ENCODE data around the gene SFXN5.

SFXN5 gene

DNA sequence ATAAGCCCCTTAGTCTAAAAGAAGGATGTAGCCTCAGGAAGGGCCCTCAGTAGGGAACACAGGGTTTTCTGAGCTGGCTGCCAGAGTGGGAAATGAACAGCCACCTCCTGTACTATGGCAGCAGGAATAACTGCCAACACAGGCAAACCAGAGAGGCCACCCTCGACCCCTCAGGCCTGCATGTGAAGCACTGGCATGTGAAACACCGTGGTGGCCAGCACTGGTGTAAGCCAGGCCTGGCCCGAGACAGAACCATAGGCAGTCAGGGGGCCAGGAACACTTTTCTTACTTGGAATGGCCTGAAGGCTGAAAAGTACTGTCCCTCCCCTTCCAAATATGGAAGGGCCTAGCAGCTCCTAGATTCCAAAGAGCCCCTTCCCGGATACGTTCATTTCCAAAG is 28.2 kb downstream of the SFXN5 start:
- no peak for DNase-seq

DNA sequence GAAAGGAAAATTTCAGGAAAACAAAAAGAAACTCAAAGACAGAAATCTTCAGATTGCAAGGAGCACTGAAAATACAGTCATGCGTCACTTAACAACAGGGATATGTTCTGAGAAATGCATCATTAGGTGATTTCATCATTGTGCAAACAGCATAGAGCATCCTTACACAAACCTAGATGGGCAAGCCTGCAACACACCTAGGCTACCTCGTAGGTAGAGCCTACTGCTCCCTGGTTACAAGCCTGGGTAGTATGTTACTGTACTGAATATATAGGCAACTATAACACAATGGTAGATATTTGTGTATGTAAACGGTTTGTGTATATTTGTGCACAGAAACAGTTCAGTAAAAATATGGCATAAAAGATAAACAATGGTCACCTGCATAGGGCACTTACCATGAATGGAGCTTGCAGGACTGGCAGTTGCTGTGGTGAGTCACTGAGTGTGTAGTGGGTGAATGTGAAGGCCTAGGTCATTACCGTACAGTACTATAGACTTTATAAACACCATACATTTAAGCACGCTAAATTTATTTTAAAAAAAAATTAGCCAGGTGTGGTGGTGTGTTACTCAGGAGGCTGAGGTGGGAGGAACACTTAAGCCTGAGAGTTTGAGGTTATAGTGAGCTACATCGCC is 33.4 kb downstream of the SFXN5 start:
- no peak for DNase-seq

DNA sequence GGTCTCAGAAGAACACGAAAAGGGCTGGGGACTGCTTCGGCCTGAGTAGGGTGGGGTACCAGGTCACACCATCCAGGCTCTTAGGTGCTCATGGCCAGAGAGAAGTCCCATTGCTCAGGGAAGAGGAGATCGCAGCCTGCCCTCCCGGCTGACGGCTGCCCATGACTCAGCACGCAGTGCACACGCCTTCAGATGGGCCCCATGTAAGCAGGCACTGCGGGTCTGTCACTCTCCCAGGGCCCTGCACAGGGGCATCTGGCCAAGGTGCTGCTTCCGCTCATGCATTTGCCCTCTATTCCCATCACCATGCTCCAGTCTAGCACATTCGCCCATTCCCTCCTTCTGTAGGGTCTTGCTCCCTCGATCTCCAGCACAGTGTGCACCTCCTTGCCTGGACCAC is 34.7 kb downstream of the SFXN5 start:
- DNase-seq = no peak

DNA sequence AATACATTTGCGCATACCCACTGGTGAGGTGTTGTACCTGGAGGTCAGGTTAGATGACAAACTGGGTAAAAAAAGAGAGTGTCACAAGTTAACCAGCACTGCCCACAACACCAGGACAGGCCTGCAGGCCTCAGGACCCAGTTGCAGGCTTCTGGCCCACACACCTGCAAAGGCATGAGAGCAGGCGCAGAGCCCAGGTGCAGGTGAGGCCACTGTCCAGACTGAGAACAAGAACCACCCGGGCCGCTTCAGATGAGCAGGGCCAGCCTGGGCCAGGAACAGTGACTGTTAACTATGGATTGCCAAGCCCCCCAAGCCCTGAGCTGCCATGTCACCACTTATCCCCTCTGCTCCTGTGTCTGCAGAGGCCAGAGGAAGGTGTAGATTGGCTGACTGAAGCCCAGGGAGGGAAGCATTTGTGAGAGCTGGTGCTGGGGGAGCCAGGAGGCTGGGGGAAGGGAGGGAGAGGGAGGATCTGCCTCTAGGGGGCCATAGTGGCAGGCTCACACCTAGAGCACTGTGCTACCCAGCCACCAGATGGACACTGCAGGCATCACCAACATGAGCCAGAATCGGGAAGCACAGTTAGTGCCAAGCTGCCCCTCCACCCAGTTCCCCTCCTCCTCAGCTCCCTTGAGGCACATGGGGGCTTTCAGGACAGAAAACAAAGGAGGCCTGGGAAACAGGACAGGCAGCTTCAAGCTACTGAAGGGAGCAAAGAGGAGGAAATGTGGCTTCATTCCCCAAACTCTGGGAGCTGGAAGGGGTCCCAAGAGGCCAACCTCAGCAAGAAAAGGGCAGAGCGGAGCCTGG is 35.4 kb downstream of the SFXN5 start:
- no peak for DNase-seq

DNA sequence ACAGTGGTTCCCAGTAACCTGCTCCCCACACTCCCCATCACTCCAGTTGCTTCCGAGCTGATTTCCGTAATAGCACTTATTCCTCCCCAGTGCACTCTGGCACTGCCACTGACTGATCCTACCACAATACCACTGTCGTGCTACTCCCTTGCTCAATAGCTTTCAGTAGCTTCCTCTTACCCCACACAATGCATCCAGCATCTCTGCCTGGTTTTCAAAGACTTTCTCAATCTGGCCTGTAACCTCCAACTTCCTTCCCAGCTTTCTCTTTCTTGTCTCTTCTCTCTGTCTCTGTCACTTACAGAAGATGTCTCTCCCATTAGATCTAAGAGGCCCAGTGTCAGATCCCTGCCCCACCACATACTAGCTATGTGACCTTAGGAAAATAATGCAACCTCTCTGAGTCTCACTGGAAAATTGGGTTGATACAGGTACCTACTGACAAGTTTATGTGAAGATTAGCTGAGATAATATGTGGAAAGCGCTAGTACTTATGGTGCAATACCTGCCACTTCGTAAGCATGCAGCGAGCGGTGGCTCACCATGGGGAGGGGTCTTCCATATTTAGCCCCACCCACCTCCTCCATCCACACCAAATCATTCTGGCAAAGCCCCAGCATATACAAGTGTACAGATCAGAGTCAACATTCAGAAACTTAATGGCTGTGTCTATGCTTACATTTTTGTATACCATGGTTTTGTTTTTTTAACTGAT is 36.7 kb downstream of the SFXN5 start:
- DNase-seq = no peak

GRCh38 chr2:73033766-73034381 is 37.6 kb downstream of the SFXN5 start:
- no peak for DNase-seq

- no peak for DNase-seq
Observed at GRCh38 chr2:73033142-73033765, 38.3 kb downstream of the SFXN5 start.

DNA sequence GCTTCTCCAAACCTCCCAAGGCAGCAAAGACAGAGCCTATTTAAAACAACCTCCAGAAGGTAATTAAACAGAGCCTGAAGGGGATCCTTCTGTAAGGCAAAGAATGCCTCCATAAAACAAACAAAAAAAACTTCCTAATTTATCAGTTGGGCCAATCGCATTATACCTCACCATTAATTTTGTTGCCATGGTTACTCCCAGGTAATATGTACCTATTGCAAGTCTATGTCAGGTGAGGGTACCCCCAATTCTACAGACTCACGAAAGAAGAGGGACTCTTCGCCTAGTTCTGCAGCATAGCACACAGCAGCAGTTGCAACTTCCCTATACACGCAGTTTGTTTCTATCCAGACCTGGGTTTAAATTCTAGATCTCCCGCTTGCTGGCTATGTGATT is 38.8 kb downstream of the SFXN5 start:
- no peak for DNase-seq

DNA sequence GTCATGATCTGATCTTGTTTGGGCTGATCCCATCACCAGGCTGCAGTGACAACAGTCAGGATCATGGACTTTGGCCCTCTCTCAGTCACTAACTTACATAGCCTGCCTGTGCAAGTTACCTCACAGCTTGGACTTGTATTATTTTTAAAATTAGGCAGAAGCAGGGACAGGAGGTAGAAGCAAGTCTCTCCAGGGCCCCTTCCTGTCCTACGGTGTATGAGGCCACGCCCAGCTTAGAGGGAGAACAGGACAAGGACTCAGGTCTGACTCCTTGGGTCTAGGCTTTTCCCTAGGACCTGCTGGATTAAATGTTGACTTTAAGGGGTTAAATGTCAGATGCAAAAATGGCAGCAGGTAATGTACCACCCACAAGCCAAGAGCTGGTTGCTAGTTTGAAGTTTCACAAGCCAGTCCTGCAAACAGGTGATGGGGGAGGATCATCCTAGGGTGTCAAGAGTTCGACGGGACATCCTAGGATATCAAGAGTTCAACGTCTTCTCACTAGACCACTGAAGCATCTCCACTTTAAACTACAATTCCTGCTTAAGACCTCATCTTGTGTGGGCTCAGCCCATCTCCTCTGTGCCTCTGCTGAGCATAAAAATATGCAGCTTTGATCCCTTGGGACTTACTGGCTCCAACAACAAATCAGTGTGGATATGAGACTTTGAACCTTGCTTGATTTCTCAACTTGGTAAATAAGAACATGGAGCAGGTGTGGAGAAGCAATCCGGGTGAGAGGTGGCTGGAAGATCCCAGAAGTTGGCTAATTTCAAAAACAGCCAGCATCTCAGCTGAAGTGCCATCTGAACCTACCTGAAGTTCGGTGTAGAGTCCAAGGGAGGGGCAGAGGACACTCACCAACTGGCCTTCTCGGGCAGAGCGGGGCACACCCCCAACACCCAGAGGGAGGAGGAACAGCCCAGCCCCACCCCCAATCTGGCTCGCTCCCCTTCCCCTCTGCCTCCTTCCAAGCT is 39.5 kb downstream of the SFXN5 start:
- no peak for DNase-seq

GRCh38 chr2:73031095-73031678 is 40.3 kb downstream of the SFXN5 start:
- DNase-seq = no peak

- DNase-seq = no peak
Observed at GRCh38 chr2:73028841-73029240, 42.7 kb downstream of the SFXN5 start.

DNA sequence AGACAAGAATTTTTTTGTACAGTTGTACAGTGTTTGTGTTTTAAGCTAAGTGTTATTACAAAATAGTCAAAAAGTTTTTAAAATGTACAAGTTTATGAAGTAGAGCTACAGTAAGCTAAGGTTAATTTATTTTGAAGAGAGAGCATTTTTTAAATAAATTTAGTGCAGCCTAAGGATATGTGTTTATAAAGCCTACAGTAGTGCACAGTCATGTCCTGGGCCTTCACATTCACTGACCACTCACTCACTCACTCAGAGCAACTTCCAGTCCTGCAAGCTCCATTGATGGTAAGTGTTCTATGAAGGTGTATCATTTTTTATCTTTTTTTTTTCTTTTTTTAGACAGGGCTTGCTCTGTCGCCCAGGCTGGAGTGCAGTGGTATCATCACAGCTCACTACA is 44.2 kb downstream of the SFXN5 start:
- no peak for DNase-seq

GRCh38 chr2:73023497-73023896 is 48.0 kb downstream of the SFXN5 start:
- DNase-seq = no peak

DNA sequence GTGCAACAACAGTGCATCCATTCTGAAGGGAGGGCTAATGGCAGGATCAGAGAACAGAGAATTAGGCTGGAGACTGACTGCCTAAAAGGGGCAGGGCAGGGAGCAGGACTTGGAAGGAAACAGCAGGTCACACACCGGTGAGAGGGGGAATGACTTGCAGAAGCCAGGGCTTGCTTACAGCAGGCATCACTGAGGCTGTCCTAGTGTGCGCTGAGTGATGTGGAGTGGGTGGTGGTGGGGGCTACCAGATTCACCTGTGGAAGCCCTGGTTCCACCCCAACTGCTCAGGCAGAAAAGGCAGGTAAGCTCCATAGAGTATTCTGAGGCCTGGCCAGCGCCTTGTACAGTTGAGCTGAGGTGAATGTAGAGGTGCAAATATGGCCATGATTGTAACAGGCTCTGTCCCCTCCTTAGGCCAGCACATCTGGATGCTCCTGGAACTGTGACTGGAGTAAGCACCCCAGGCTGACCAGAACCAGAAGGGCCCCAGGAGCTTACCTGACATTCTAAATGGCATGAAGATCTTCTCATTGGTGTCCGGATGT is 49.4 kb downstream of the SFXN5 start:
- DNase-seq = no peak

- no peak for DNase-seq
Observed at GRCh38 chr2:73021371-73022010, 50.0 kb downstream of the SFXN5 start.

- no peak for DNase-seq
Observed at GRCh38 chr2:73020657-73021370, 50.7 kb downstream of the SFXN5 start.

GRCh38 chr2:73020306-73020656 is 51.2 kb downstream of the SFXN5 start:
- DNase-seq = no peak

- DNase-seq = no peak
Observed at GRCh38 chr2:73018188-73018825, 53.2 kb downstream of the SFXN5 start.

DNA sequence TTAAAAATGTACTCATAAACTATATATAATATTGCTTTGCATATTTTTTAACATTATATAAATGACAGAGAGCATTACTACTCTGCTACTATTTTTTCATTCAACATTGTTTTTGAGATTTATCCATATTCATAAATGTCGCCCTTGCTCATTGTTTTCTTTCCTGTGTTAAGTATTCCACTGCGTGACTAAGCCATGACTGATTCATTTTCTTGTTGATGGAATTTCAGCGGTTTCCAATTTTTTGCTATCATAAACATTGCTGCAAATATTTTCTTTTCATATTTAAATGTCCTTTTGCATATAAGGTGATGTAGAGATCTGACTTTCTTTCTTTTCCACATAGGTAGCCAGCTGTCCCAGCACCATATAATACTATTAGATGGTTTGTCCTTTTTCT is 57.6 kb downstream of the SFXN5 start:
- no peak for DNase-seq
